Measurements from ENCODE around the gene DSCAM. TPM values are rescaled to one million over a fixed set of nuclear protein-coding genes. Genes with fewer than 3 reads are reported as not detected.

DSCAM gene
- total RNA-seq, 4 donors from 2014 or later, result 0.07 TPM; not detected in 3

DNA sequence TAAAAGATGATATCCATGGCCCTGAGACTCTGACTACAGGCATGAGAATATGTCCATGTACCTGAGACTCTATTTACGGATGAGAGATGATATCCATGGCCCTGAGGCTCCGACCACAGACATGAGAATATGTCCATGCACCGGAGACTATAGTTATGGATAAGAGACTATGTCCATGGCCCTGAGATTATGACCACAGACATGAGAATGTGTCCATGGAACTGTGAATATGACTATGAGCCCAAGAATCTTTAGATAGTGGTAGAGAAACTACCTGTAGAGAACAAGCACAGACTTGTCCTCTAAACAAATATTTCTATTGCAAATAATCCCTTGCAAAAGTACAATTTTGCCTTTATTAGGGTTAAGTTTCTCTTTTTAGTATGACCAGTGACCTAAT is 716.5 kb downstream of the DSCAM start:
- no peak overlapping the region for H3K27ac ChIP-seq
- H3K9me3 ChIP-seq, result no peaks in the 10 kb centered on the region
- no peaks in the 10 kb centered on the region for H3K36me3 ChIP-seq
- TF ChIP-seq, protein P1, sequence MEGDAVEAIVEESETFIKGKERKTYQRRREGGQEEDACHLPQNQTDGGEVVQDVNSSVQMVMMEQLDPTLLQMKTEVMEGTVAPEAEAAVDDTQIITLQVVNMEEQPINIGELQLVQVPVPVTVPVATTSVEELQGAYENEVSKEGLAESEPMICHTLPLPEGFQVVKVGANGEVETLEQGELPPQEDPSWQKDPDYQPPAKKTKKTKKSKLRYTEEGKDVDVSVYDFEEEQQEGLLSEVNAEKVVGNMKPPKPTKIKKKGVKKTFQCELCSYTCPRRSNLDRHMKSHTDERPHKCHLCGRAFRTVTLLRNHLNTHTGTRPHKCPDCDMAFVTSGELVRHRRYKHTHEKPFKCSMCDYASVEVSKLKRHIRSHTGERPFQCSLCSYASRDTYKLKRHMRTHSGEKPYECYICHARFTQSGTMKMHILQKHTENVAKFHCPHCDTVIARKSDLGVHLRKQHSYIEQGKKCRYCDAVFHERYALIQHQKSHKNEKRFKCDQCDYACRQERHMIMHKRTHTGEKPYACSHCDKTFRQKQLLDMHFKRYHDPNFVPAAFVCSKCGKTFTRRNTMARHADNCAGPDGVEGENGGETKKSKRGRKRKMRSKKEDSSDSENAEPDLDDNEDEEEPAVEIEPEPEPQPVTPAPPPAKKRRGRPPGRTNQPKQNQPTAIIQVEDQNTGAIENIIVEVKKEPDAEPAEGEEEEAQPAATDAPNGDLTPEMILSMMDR (IDR thresholded peaks at IDR 0.05), result no peak
- TF ChIP-seq POLR2A (IDR thresholded peaks at IDR 0.05), result no peak
- no peaks in the 10 kb centered on the region for H3K27me3 ChIP-seq
- no peak for DNase-seq
- intact Hi-C loops (cut with DNase I; ENCODE audit: low total_unique reads), result no loop called here
- H3K4me1 ChIP-seq, result no peaks in the 10 kb centered on the region
- no peak overlapping the region for H3K4me3 ChIP-seq

GRCh38 chr21:40129809-40130208 is 717.1 kb downstream of the DSCAM start:
- TF ChIP-seq POLR2A (IDR thresholded peaks at IDR 0.05), result no peak
- TF ChIP-seq, protein P1 (IDR thresholded peaks at IDR 0.05), result no peak
- intact Hi-C loops (cut with DNase I; ENCODE audit: low total_unique reads), result no loop called here

GRCh38 chr21:40128891-40129290 is 718.1 kb downstream of the DSCAM start:
- H3K4me1 ChIP-seq, result no peaks in the 10 kb centered on the region
- no peaks in the 10 kb centered on the region for H3K36me3 ChIP-seq
- H3K27ac ChIP-seq, result no peak overlapping the region
- intact Hi-C loops (cut with DNase I; ENCODE audit: low total_unique reads), result no loop called here
- no peaks in the 10 kb centered on the region for H3K9me3 ChIP-seq
- no peak overlapping the region for H3K4me3 ChIP-seq
- no peak for TF ChIP-seq POLR2A (IDR thresholded peaks at IDR 0.05)
- TF ChIP-seq, protein P1 (IDR thresholded peaks at IDR 0.05), result no peak
- H3K27me3 ChIP-seq, result no peaks in the 10 kb centered on the region
- no peak for DNase-seq

More at GRCh38 chr21:40129809-40130208, 717.1 kb downstream of the DSCAM start:
- H3K27me3 ChIP-seq, result no peaks in the 10 kb centered on the region
- no peak for DNase-seq
- no peak overlapping the region for H3K4me3 ChIP-seq
- no peaks in the 10 kb centered on the region for H3K36me3 ChIP-seq
- H3K4me1 ChIP-seq, result no peaks in the 10 kb centered on the region
- H3K9me3 ChIP-seq, result no peaks in the 10 kb centered on the region
- H3K27ac ChIP-seq, result no peak overlapping the region

GRCh38 chr21:40120940-40121575 is 725.9 kb downstream of the DSCAM start:
- intact Hi-C loops (cut with DNase I; ENCODE audit: low total_unique reads), result loop anchor here (5.0 kb wide), 1 partner anchor 254 kb away; the partner anchor contains the start of gene PCP4
- H3K27ac ChIP-seq, result no peak overlapping the region
- H3K4me3 ChIP-seq, result no peak overlapping the region
- no peak for DNase-seq
- no peaks in the 10 kb centered on the region for H3K9me3 ChIP-seq
- H3K4me1 ChIP-seq, result no peaks in the 10 kb centered on the region
- no peaks in the 10 kb centered on the region for H3K27me3 ChIP-seq
- H3K36me3 ChIP-seq, result no peaks in the 10 kb centered on the region
- TF ChIP-seq POLR2A (IDR thresholded peaks at IDR 0.05), result no peak
- TF ChIP-seq, protein P1 (IDR thresholded peaks at IDR 0.05), result peak; percentile 77 to 87 (median 84)

- intact Hi-C loops (cut with DNase I; ENCODE audit: low total_unique reads), result no loop called here
- no peak overlapping the region for H3K27ac ChIP-seq
These were observed 728.4 kb downstream of the DSCAM start for GRCh38 chr21:40118527-40118926.

More at GRCh38 chr21:40118527-40118926, 728.4 kb downstream of the DSCAM start:
- H3K4me3 ChIP-seq, result no peak overlapping the region
- DNase-seq, result no peak
- H3K36me3 ChIP-seq, result no peaks in the 10 kb centered on the region
- no peaks in the 10 kb centered on the region for H3K27me3 ChIP-seq
- H3K4me1 ChIP-seq, result no peaks in the 10 kb centered on the region
- TF ChIP-seq POLR2A (IDR thresholded peaks at IDR 0.05), result no peak
- TF ChIP-seq, protein P1 (IDR thresholded peaks at IDR 0.05), result no peak
- H3K9me3 ChIP-seq, result no peaks in the 10 kb centered on the region

Measured in uterus (tissue), 4 donors.